SK-N-SH treated with all-trans-retinoic acid at 6 μM for 48 hours (cell line): ENCODE data around the gene NUDT13.

Source experiments
- ARNTL ChIP-seq: fragments of 450-650 bp; formaldehyde crosslinking; IDR thresholded peaks from 2 replicates; pipeline ENCODE4 v1.5.0; 2020; ENCODE audit warnings: low read depth, mild to moderate bottlenecking, moderate library complexity, borderline replicate concordance
- CREB5 ChIP-seq: fragments of 250-450 bp; sonication (Bioruptor Pico); IDR thresholded peaks from 2 replicates; pipeline ENCODE4 v1.5.1; 2020; ENCODE audit warnings: low read depth, mild to moderate bottlenecking, moderate library complexity
- CSRNP3 ChIP-seq: fragments of 250-450 bp; sonication (Bioruptor Pico); IDR thresholded peaks from 2 replicates; pipeline ENCODE4 v1.5.1; 2021; ENCODE audit warnings: mild to moderate bottlenecking, moderate library complexity
- ESRRG ChIP-seq: fragments of 250-450 bp; sonication (Bioruptor Pico); IDR thresholded peaks from 2 replicates; pipeline ENCODE4 v1.6.1; 2021; ENCODE audit warnings: mild to moderate bottlenecking
- GLIS3 ChIP-seq: fragments of 250-450 bp; sonication (Bioruptor Pico); IDR thresholded peaks from 2 replicates; pipeline ENCODE4 v1.5.0; 2020; ENCODE audit warnings: mild to moderate bottlenecking, moderate library complexity
- OSR1 ChIP-seq: fragments of 250-450 bp; sonication (Bioruptor Pico); IDR thresholded peaks from 2 replicates; pipeline ENCODE4 v1.8.0; 2022; ENCODE audit warnings: moderate library complexity, mild to moderate bottlenecking, inconsistent platforms
- PATZ1 ChIP-seq: fragments of 250-450 bp; sonication (Bioruptor Pico); IDR thresholded peaks from 2 replicates; pipeline ENCODE4 v1.8.0; 2020; ENCODE audit warnings: mild to moderate bottlenecking, moderate library complexity, borderline replicate concordance
- PPARA ChIP-seq: fragments of 250-450 bp; sonication (Bioruptor Pico); IDR thresholded peaks from 2 replicates; pipeline ENCODE4 v1.5.0; 2020; ENCODE audit warnings: mild to moderate bottlenecking, borderline replicate concordance
- TCF4 ChIP-seq: fragments of 250-450 bp; sonication (Bioruptor Pico); IDR thresholded peaks from 2 replicates; pipeline ENCODE4 v1.8.0; 2021; ENCODE audit warnings: mild to moderate bottlenecking, moderate library complexity, borderline replicate concordance
- TOX ChIP-seq: fragments of 250-450 bp; sonication (Bioruptor Pico); IDR thresholded peaks from 2 replicates; pipeline ENCODE4 v1.8.0; 2021; ENCODE audit warnings: mild to moderate bottlenecking, moderate library complexity, borderline replicate concordance
- ZC3H10 ChIP-seq: fragments of 250-450 bp; sonication (Bioruptor Pico); IDR thresholded peaks from 2 replicates; pipeline ENCODE4 v1.5.1; 2021; ENCODE audit warnings: mild to moderate bottlenecking, moderate library complexity
- ZFP3 ChIP-seq: fragments of 250-450 bp; sonication (Bioruptor Pico); IDR thresholded peaks from 2 replicates; pipeline ENCODE4 v1.5.0; 2020; ENCODE audit warnings: mild to moderate bottlenecking, moderate library complexity
- ZNF565 ChIP-seq: fragments of 450-650 bp; formaldehyde crosslinking; conservative IDR thresholded peaks from 2 replicates; pipeline ENCODE4 v1.5.0; 2020; ENCODE audit warnings: low read depth, mild to moderate bottlenecking, moderate library complexity
- ZNF70 ChIP-seq: fragments of 450-650 bp; formaldehyde crosslinking; IDR thresholded peaks from 2 replicates; pipeline ENCODE4 v1.5.0; 2020; ENCODE audit warnings: mild to moderate bottlenecking, moderate library complexity

- TF ChIP-seq ARNTL (CRISPR knock-in tag): no peak
- no peak for TF ChIP-seq ZNF565 (CRISPR knock-in tag)
- TF ChIP-seq ZC3H10 (CRISPR knock-in tag): no peak
- no peak for TF ChIP-seq PATZ1 (CRISPR knock-in tag)
- TF ChIP-seq ZNF70: no peak
- no peak for TF ChIP-seq GLIS3 (CRISPR knock-in tag)
- no peak for TF ChIP-seq PPARA (CRISPR knock-in tag)
- no peak for TF ChIP-seq TCF4 (CRISPR knock-in tag)
- TF ChIP-seq OSR1: no peak
- no peak for TF ChIP-seq CREB5 (CRISPR knock-in tag)
- TF ChIP-seq CSRNP3: no peak
- TF ChIP-seq ZFP3: no peak
- no peak for TF ChIP-seq ESRRG (CRISPR knock-in tag)
- no peak for TF ChIP-seq TOX (CRISPR knock-in tag)
Observed at GRCh38 chr10:73083221-73083620, 27.0 kb upstream of the NUDT13 start.
